Tibial nerve (tissue), 4 donors: ENCODE results near the gene SGTA.

Source experiments
- EP300 ChIP-seq, 2 donors: sonication (generic); formaldehyde crosslinking; IDR thresholded peaks; one replicate each; pipeline ENCODE4 v1.6.1; 2017; ENCODE audit warnings: antibody characterized with exemption in 2 of 2, mild to moderate bottlenecking in 1 of 2
- POLR2A ChIP-seq, 2 donors: fragments of 450-650 bp; IDR thresholded peaks; one replicate each; pipeline ENCODE4 v1.6.1; 2017; ENCODE audit warnings: antibody characterized with exemption in 2 of 2, mild to moderate bottlenecking in 2 of 2, moderate library complexity in 2 of 2
- TF ChIP-seq, protein P1 (sequence below), 5 experiments: fragments of 200-600 bp in 3 of 5; fragments of 450-650 bp in 2 of 5; sonication (generic) in 3 of 5; IDR thresholded peaks; one replicate each; pipeline ENCODE4 v1.5.1; 2016 to 2019; ENCODE audit warnings: antibody characterized with exemption in 5 of 5, mild to moderate bottlenecking in 3 of 5, moderate library complexity in 2 of 5

DNA sequence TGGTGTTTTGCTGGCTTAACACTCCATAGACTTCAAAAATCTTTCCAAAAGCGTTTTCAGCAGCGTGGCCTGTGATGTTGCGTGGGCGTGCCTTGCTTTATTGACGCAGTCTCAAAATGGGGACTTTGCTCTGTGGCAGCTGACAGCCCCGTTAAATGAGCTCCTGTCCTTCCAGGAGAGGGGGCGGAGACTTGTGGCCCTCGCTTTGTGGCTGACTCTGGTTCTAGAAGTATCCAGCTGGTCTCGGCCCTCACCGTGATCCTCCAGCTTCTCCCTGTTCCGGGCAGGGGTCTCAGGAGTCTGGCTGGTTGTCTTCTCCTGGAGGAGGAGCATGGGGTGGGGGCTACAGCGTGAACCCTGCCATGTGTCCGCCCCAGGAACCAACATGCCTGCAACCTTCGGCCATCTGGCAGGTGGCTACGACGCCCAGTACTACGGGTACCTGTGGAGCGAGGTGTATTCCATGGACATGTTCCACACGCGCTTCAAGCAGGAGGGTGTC, 28.2 kb upstream of the SGTA start:
- TF ChIP-seq, protein P1, sequence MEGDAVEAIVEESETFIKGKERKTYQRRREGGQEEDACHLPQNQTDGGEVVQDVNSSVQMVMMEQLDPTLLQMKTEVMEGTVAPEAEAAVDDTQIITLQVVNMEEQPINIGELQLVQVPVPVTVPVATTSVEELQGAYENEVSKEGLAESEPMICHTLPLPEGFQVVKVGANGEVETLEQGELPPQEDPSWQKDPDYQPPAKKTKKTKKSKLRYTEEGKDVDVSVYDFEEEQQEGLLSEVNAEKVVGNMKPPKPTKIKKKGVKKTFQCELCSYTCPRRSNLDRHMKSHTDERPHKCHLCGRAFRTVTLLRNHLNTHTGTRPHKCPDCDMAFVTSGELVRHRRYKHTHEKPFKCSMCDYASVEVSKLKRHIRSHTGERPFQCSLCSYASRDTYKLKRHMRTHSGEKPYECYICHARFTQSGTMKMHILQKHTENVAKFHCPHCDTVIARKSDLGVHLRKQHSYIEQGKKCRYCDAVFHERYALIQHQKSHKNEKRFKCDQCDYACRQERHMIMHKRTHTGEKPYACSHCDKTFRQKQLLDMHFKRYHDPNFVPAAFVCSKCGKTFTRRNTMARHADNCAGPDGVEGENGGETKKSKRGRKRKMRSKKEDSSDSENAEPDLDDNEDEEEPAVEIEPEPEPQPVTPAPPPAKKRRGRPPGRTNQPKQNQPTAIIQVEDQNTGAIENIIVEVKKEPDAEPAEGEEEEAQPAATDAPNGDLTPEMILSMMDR (IDR thresholded peaks at IDR 0.05), result no peak
- TF ChIP-seq POLR2A (IDR thresholded peaks at IDR 0.05) (no peak), EP300 (IDR thresholded peaks at IDR 0.05) (no peak)
